HCT116 (cell line): ENCODE measurements around the gene VSIG4.
"Not testable (repeated sequence)": the region's sequence is repeated elsewhere in the genome, so short reads cannot be mapped to it uniquely, and the experiment has no call there.

Experiments used
- EZH2 ChIP-seq: fragments of 200-600 bp; sonication (generic); IDR thresholded peaks from 2 replicates; pipeline ENCODE4 v1.6.1; 2017; ENCODE audit warnings: antibody characterized with exemption, mixed run types
- POLR2A ChIP-seq: IDR thresholded peaks from 2 replicates; pipeline ENCODE4 v1.7.0; 2011; ENCODE audit warnings: borderline replicate concordance; ENCODE audit not compliant: insufficient read depth, insufficient read length; ENCODE audit errors: extremely low read depth
- POLR2AphosphoS5 ChIP-seq: IDR thresholded peaks from 2 replicates; pipeline ENCODE4 v1.6.1; 2011; ENCODE audit warnings: mild to moderate bottlenecking, low read depth, low read length, moderate library complexity
- YY1 ChIP-seq: IDR thresholded peaks from 2 replicates; pipeline ENCODE4 v1.6.1; 2011; ENCODE audit warnings: low read length, low read depth, moderate library complexity, mild to moderate bottlenecking; ENCODE audit not compliant: insufficient replicate concordance; ENCODE audit errors: extremely low read depth

DNA sequence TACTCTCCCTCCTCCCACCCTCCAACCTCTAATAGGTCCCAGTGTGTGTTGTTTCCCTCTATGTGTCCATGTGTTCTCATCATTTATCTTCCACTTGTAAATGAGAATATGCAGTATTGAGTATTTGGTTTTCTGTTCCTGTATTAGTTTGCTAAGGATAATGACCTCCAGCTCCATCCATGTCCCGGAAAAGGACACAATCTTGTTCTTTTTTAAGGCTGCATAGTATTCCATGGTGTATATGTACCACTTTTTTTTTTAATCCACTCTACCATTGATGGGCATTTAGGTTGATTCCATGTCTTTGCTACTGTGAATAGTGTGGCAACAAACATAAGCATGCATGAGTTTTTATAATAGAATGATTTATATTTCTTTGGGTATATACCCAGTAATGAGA, 62.7 kb downstream of the VSIG4 start:
- TF ChIP-seq POLR2A, YY1, POLR2AphosphoS5, EZH2: not testable (repeated sequence)
